DND-41 (cell line): ENCODE measurements around the gene SLC26A1.

Experiments used
- ATAC-seq: fragments of 200-7000 bp; cut with Tn5 transposase; 3 replicates; pipeline ENCODE4 v1.9.1; 2021; ENCODE audit warnings: low read depth; ENCODE audit not compliant: insufficient read depth
- DNase-seq: peaks from one replicate; pipeline ENCODE4 v3.0.0-alpha.2; 2020
- H2AFZ ChIP-seq: 2 replicates; pipeline ENCODE4 v1.6.0; 2012; ENCODE audit warnings: low read depth, low read length
- H3K27ac ChIP-seq: 2 replicates; pipeline ENCODE4 v1.5.1; 2012; ENCODE audit warnings: low read length, inconsistent platforms
- H3K27me3 ChIP-seq: fragments of 200-600 bp; sonication (generic); 2 replicates; pipeline ENCODE4 v1.6.0; 2012; ENCODE audit warnings: low read length, mild to moderate bottlenecking, inconsistent platforms; ENCODE audit not compliant: insufficient read depth, poor library complexity
- H3K36me3 ChIP-seq: 2 replicates; pipeline ENCODE4 v1.5.1; 2012; ENCODE audit warnings: low read length, inconsistent platforms; ENCODE audit not compliant: insufficient read depth
- H3K4me1 ChIP-seq: 2 replicates; pipeline ENCODE4 v1.5.1; 2012; ENCODE audit warnings: mild to moderate bottlenecking, low read length; ENCODE audit not compliant: insufficient read depth
- H3K4me2 ChIP-seq: 2 replicates; pipeline ENCODE4 v1.6.0; 2012; ENCODE audit warnings: mild to moderate bottlenecking, moderate library complexity, low read length, inconsistent platforms; ENCODE audit not compliant: insufficient read depth
- H3K4me3 ChIP-seq, 2 experiments: fragments of 200-600 bp in 1 of 2; shearing (Covaris generic) in 1 of 2; 2 replicates each; pipeline ENCODE4 v1.5.1; 2012 to 2016; ENCODE audit warnings: inconsistent platforms in 2 of 2, low read length in 2 of 2, mild to moderate bottlenecking in 2 of 2, low read depth in 1 of 2, moderate library complexity in 1 of 2
- H3K79me2 ChIP-seq: 2 replicates; pipeline ENCODE4 v1.6.0; 2012; ENCODE audit warnings: low read length, inconsistent platforms; ENCODE audit not compliant: insufficient read depth
- H3K9ac ChIP-seq: 2 replicates; pipeline ENCODE4 v1.6.0; 2012; ENCODE audit warnings: low read depth, mild to moderate bottlenecking, inconsistent platforms, low read length, moderate library complexity
- H3K9me3 ChIP-seq: 2 replicates; pipeline ENCODE4 v1.5.1; 2012; ENCODE audit warnings: low read length, moderate library complexity, mild to moderate bottlenecking, inconsistent platforms; ENCODE audit not compliant: insufficient read depth, severe bottlenecking
- H4K20me1 ChIP-seq: 2 replicates; pipeline ENCODE4 v1.6.0; 2012; ENCODE audit warnings: low read length; ENCODE audit not compliant: insufficient read depth
- CTCF ChIP-seq: IDR thresholded peaks from 2 replicates; pipeline ENCODE4 v1.5.1; 2012; ENCODE audit warnings: borderline replicate concordance, low read length, moderate library complexity, mild to moderate bottlenecking; ENCODE audit not compliant: poor library complexity, severe bottlenecking; ENCODE audit errors: extremely low read depth
- EZH2 ChIP-seq: IDR thresholded peaks from 3 replicates; pipeline ENCODE4 v1.6.1; 2012; ENCODE audit warnings: borderline replicate concordance, low read depth, mild to moderate bottlenecking, moderate library complexity, low read length, inconsistent platforms; ENCODE audit not compliant: severe bottlenecking

Gene SLC26A1

GRCh38 chr4:1023895-1024740 lies 30.9 kb upstream of the SLC26A1 start:
- ATAC-seq (no peak), DNase-seq (no peak)
- no peaks in the 10 kb centered on the region for H3K79me2 ChIP-seq
- no peak overlapping the region for H3K27ac ChIP-seq
- peaks cover 3% of the 10 kb centered on the region for H4K20me1 ChIP-seq
- no peak overlapping the region for H3K4me2 ChIP-seq
- H2AFZ ChIP-seq, result no peak overlapping the region
- no peak overlapping the region for H3K9ac ChIP-seq
- no peaks in the 10 kb centered on the region for H3K27me3 ChIP-seq
- H3K9me3 ChIP-seq, result no peaks in the 10 kb centered on the region
- H3K4me1 ChIP-seq, result no peaks in the 10 kb centered on the region
- TF ChIP-seq CTCF, result no peak
- no peak for TF ChIP-seq EZH2
- no peaks in the 10 kb centered on the region for H3K36me3 ChIP-seq
- no peak overlapping the region for H3K4me3 ChIP-seq

DNA sequence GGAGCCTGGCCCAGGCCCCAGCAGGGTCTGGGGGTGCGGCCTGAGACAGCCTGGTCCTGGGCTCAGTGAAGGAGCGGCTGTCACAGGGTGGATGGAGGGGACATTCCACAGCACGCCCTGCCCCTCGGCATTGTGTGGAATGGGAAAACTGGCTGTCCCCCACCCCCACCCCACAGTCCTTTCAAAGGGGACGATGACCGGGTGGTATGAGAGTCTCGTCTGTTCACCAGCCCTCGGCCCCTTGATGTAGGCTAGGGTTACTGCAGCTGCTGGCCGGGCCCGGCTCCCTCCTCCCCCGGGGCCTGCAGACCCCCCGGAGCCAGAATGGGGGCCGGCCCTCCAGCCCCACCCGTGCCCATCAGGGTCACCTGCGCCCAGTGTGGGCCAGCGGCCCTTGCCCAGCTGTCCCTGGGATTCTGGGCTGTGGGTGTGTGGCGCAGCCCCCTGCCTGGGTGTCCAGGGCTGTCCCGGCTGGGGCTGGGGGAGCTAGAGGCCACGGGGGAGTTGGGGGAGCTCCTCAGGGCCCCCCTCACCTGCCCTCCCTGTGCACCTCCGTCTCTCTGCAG lies 30.0 kb upstream of the SLC26A1 start:
- Histone ChIP-seq H3K27me3 (no peaks in the 10 kb centered on the region), H2AFZ (no peak overlapping the region), H3K36me3 (no peaks in the 10 kb centered on the region), H3K9me3 (no peaks in the 10 kb centered on the region), H3K4me3 (no peak overlapping the region), H3K79me2 (no peaks in the 10 kb centered on the region), H3K9ac (no peak overlapping the region), H4K20me1 (peaks cover 4% of the 10 kb centered on the region), H3K27ac (no peak overlapping the region), H3K4me1 (no peaks in the 10 kb centered on the region), H3K4me2 (no peak overlapping the region)
- DNase-seq (no peak), ATAC-seq (no peak)
- TF ChIP-seq CTCF (no peak), EZH2 (no peak)

DNA sequence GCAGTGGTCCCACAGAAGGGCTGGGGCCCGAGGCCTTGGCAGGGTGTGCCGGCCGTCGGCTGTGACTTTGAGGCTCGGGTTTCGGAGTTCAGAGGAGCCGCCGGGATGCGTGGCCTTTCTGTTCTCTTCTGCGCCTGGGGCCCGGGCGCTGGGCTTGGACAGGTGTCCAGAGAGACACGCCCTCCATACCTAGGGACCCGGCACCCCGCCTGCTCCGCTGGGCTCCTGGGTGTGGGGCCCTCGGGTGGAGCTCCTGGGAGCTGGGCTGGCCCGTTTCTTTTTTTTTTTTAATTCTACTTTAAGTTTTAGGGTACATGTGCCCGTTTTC lies 29.5 kb upstream of the SLC26A1 start:
- no peak for DNase-seq
- H3K4me1 ChIP-seq, result no peaks in the 10 kb centered on the region
- TF ChIP-seq CTCF (no peak), EZH2 (no peak)
- no peak overlapping the region for H3K4me2 ChIP-seq
- no peak overlapping the region for H3K4me3 ChIP-seq
- H3K9ac ChIP-seq, result no peak overlapping the region
- H2AFZ ChIP-seq, result no peak overlapping the region
- no peaks in the 10 kb centered on the region for H3K9me3 ChIP-seq
- H3K27me3 ChIP-seq, result no peaks in the 10 kb centered on the region
- H3K27ac ChIP-seq, result no peak overlapping the region
- ATAC-seq, result no peak
- no peaks in the 10 kb centered on the region for H3K36me3 ChIP-seq
- peaks cover 4% of the 10 kb centered on the region for H4K20me1 ChIP-seq
- H3K79me2 ChIP-seq, result no peaks in the 10 kb centered on the region
